Prostate gland (tissue), 2 donors: ENCODE results near the gene FAM8A1. TPM values are rescaled to one million over a fixed set of nuclear protein-coding genes. Genes with fewer than 3 reads are reported as not detected.

Source experiments
- DNase-seq: peaks from one replicate; pipeline ENCODE4 v3.0.0-alpha.2; 2019; ENCODE audit warnings: low spot score
- H3K27ac ChIP-seq, 2 donors: fragments of 200-600 bp; sonication (generic); 2 replicates each; pipeline ENCODE4 v1.5.1; 2017 to 2019
- H3K27me3 ChIP-seq: fragments of 200-600 bp; sonication (generic); replicated peaks from 2 replicates; pipeline ENCODE4 v1.5.1; 2019; ENCODE audit not compliant: insufficient read depth
- H3K36me3 ChIP-seq, 2 donors: fragments of 200-600 bp; sonication (generic); 1 replicate in 1 of 2; 2 replicates in 1 of 2; pipeline versions ENCODE4 v1.5.1 to v1.8.1; 2017 to 2019
- H3K4me1 ChIP-seq: fragments of 200-600 bp; sonication (generic); replicated peaks from 2 replicates; pipeline ENCODE4 v1.5.1; 2019
- H3K4me3 ChIP-seq, 2 donors: fragments of 200-600 bp; sonication (generic); 2 replicates each; pipeline ENCODE4 v1.5.1; 2017 to 2019
- H3K9me3 ChIP-seq: fragments of 200-600 bp; sonication (generic); 2 replicates; pipeline ENCODE4 v1.5.1; 2017
- CTCF ChIP-seq, 4 experiments: fragments of 200-600 bp in 2 of 4; fragments of 450-650 bp in 2 of 4; sonication (generic) in 2 of 4; IDR thresholded peaks; 1 replicate in 3 of 4; 2 replicates in 1 of 4; pipeline ENCODE4 v1.5.1; 2016 to 2019; ENCODE audit warnings: antibody characterized with exemption in 4 of 4, mild to moderate bottlenecking in 2 of 4, moderate library complexity in 2 of 4
- POLR2A ChIP-seq: fragments of 450-650 bp; IDR thresholded peaks from one replicate; pipeline ENCODE4 v1.6.1; 2016; ENCODE audit warnings: antibody characterized with exemption, mild to moderate bottlenecking
- POLR2AphosphoS5 ChIP-seq: sonication (generic); formaldehyde crosslinking; IDR thresholded peaks from one replicate; pipeline ENCODE4 v1.6.1; 2017; ENCODE audit warnings: antibody characterized with exemption
- WGBS: methylation state at CpG from one replicate; pipeline ENCODE4 v1.1.5; 2018; 5-methylcytosine and 5-hydroxymethylcytosine counted together
- intact Hi-C: fragments of 100-400 bp; cut with DNase I; formaldehyde crosslinking; loops from one replicate; pipeline ENCODE4 v1.14.2; 2022
- small RNA-seq, 2 donors: library from RNA; depleted of rRNA; stranded (forward); fragments of <200 nt; gene quantifications; one replicate each; pipeline ENCODE3, GENCODE V24; 2016
- total RNA-seq, 2 donors: library from RNA; depleted of rRNA; stranded (reverse); fragments of >200 nt; gene quantifications; one replicate each; pipeline ENCODE4 v1.1.0, GENCODE V29; 2016

The FAM8A1 gene
- total RNA-seq, 2 donors from 2014 or later: 23.7 to 39.4 TPM

DNA sequence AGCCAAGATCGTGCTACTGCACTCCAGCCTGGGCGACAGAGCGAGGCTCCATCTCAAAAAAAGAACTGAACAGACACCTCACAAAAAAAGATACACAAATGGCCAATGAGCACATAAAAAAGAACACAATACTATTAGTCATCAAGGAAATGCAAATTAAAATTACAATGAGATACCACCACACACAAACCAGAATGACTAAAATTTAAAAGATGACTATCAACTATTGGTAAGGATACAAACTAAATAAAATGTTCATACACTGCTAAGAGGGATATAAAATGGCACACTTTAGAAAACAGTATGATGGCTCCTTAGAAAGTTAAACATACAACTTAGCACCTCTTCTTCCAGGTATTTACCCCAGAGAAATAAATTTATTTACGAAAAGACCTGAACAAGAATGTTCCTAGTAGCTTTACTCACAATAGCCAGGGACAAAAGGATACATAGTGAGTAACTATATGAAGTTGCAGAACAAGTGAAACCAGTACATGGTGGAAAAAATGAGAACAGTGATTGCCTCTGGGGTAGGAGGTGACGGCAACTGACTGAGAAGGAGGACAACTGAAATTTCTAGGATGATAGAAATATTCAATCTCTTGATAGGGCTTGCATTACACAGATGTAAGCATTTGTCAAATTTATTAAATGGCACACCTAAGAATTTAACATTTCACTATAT, 53.2 kb downstream of the FAM8A1 start:
- H3K4me1 ChIP-seq: no peaks in the 10 kb centered on the region
- no peaks in the 10 kb centered on the region for H3K36me3 ChIP-seq
- H3K4me3 ChIP-seq: no peak overlapping the region
- no peaks in the 10 kb centered on the region for H3K9me3 ChIP-seq
- TF ChIP-seq POLR2A (no peak), POLR2AphosphoS5 (no peak), CTCF (IDR thresholded peaks at IDR 0.05) (no peak)
- intact Hi-C loops: no loop called here
- no peak overlapping the region for H3K27ac ChIP-seq
- 69% methylated on average over 5 of the region's 5 CpGs for WGBS
- DNase-seq: no peak
- H3K27me3 ChIP-seq: no peaks in the 10 kb centered on the region

GRCh38 chr6:17656092-17656491, 56.0 kb downstream of the FAM8A1 start:
- intact Hi-C loops: no loop called here
- DNase-seq: no peak
- H3K4me1 ChIP-seq: no peaks in the 10 kb centered on the region
- no peak overlapping the region for H3K27ac ChIP-seq
- TF ChIP-seq CTCF (IDR thresholded peaks at IDR 0.05) (no peak), POLR2AphosphoS5 (no peak), POLR2A (no peak)
- no peaks in the 10 kb centered on the region for H3K36me3 ChIP-seq
- no peak overlapping the region for H3K4me3 ChIP-seq
- no peaks in the 10 kb centered on the region for H3K9me3 ChIP-seq
- no peaks in the 10 kb centered on the region for H3K27me3 ChIP-seq
- 100% methylated on average over 1 of the region's 1 CpG for WGBS

GRCh38 chr6:17656644-17657043, 56.5 kb downstream of the FAM8A1 start:
- no peak for TF ChIP-seq POLR2AphosphoS5
- no peak for TF ChIP-seq CTCF (IDR thresholded peaks at IDR 0.05)
- no peak for TF ChIP-seq POLR2A
- 64% methylated on average over 3 of the region's 3 CpGs for WGBS
- H3K27ac ChIP-seq: no peak overlapping the region
- no peaks in the 10 kb centered on the region for H3K9me3 ChIP-seq
- intact Hi-C loops: no loop called here
- DNase-seq: no peak
- H3K4me3 ChIP-seq: no peak overlapping the region
- H3K27me3 ChIP-seq: no peaks in the 10 kb centered on the region
- no peaks in the 10 kb centered on the region for H3K36me3 ChIP-seq
- no peaks in the 10 kb centered on the region for H3K4me1 ChIP-seq

Small RNA genes within 50 kb of the gene (small RNA-seq; reads per million reads assigned to genes)
- gene RNU6-190P (0 reads per million in 2 donors), gene SUMO2P13 (0 reads per million in 2 donors)

Other genes with a start within 250 kb of the FAM8A1 start
- gene CAP2, start 206.7 kb upstream of the FAM8A1 start, total RNA-seq: 1 to 10 TPM; 8.7 to 10.0 TPM
- gene NUP153, start 106.6 kb downstream of the FAM8A1 start, total RNA-seq: 10 to 100 TPM; 35.3 to 46.2 TPM